Measurements from ENCODE around the gene SGK2. TPM values are rescaled to one million over a fixed set of nuclear protein-coding genes. Genes with fewer than 3 reads are reported as not detected.

The SGK2 gene
- total RNA-seq, 1 experiment from 2014 or later, result not detected

GRCh38 chr20:43542161-43542560, 16.7 kb upstream of the SGK2 start:
- Histone ChIP-seq H3K14ac (ENCODE audit: insufficient read depth, low read length) (no peak overlapping the region), H3K23me2 (ENCODE audit: insufficient read length, low read depth, low read length, poor library complexity, severe bottlenecking) (no peaks in the 10 kb centered on the region), H3K56ac (ENCODE audit: insufficient read length, low read depth, low read length) (no peak overlapping the region), H2AFZ (ENCODE audit: low read length) (no peak overlapping the region), H3K27ac (ENCODE audit: insufficient read length, low read depth, low read length) (no peak overlapping the region), H3K18ac (ENCODE audit: insufficient read length, low read depth, low read length) (no peak overlapping the region), H4K5ac (ENCODE audit: insufficient read length, low read depth, low read length) (no peak overlapping the region), H2BK15ac (ENCODE audit: low read depth, low read length) (no peak overlapping the region), H3T11ph (ENCODE audit: low read length) (no peak overlapping the region), H4K8ac (replicated peaks; ENCODE audit: insufficient read length, low read depth, low read length) (no peak overlapping the region), H2AK5ac (ENCODE audit: insufficient read length, low read length) (no peak overlapping the region), H3K4me2 (ENCODE audit: insufficient read depth, insufficient read length, low read length) (no peak overlapping the region), H2BK20ac (ENCODE audit: low read depth, low read length, poor library complexity, severe bottlenecking) (no peak overlapping the region), H3K9ac (ENCODE audit: extremely low read depth, insufficient read length, low read length) (no peak overlapping the region), H3K9me3 (ENCODE audit: control insufficient read depth, low read depth, low read length) (no peaks in the 10 kb centered on the region), H3K79me2 (ENCODE audit: insufficient read depth, low read length) (no peaks in the 10 kb centered on the region), H3K4ac (ENCODE audit: low read depth, low read length) (no peak overlapping the region), H2BK120ac (ENCODE audit: low read depth, low read length, poor library complexity, severe bottlenecking) (no peak overlapping the region), H4K91ac (ENCODE audit: insufficient read length, low read depth, low read length) (no peak overlapping the region), H3K4me1 (ENCODE audit: insufficient read depth, low read length) (no peaks in the 10 kb centered on the region), H2BK5ac (ENCODE audit: insufficient read length, low read length) (no peak overlapping the region), H3K27me3 (ENCODE audit: insufficient read depth, low read length) (no peaks in the 10 kb centered on the region), H4K20me1 (ENCODE audit: control insufficient read depth, insufficient read depth, insufficient read length) (no peaks in the 10 kb centered on the region), H2BK12ac (ENCODE audit: insufficient read length, low read depth, low read length) (no peak overlapping the region), H3K23ac (ENCODE audit: insufficient read length, low read depth, low read length) (no peak overlapping the region), H3K79me1 (ENCODE audit: insufficient read depth, low read depth, low read length, poor library complexity, severe bottlenecking) (no peaks in the 10 kb centered on the region)
- TF ChIP-seq CTCF (conservative IDR thresholded peaks at IDR 0.05), result no peak
- WGBS (ENCODE audit: extremely low coverage, insufficient read length, low lambda C conversion rate), result no CpG with 5 or more reads among the region's 5 CpGs
- Mint-ChIP-seq H3K9me3 (peaks cover 5 to 6% of the 10 kb centered on the region in 2 experiments), H3K36me3 (ENCODE audit: insufficient read depth in 1 of 3, low read depth in 3 of 3) (peaks cover 11 to 37% (median 35%) of the 10 kb centered on the region in 3 experiments), H3K4me1 (no peaks in the 10 kb centered on the region), H3K4me3 (no peak overlapping the region), H3K27ac (no peak overlapping the region), H3K27me3 (ENCODE audit: low read depth) (no peaks in the 10 kb centered on the region)
- DNase-seq, result no peak
